22Rv1 (cell line): Measurements from ENCODE around the gene UBALD1.

ENCODE experiments used
- ZFX ChIP-seq: fragments of 450-650 bp; IDR thresholded peaks from 2 replicates; pipeline ENCODE4 v1.6.1; 2017; ENCODE audit warnings: antibody characterized with exemption, borderline replicate concordance
- TF ChIP-seq, protein P1 (sequence below): fragments of 450-650 bp; IDR thresholded peaks from 2 replicates; pipeline ENCODE4 v1.5.1; 2017; ENCODE audit warnings: mild to moderate bottlenecking

DNA sequence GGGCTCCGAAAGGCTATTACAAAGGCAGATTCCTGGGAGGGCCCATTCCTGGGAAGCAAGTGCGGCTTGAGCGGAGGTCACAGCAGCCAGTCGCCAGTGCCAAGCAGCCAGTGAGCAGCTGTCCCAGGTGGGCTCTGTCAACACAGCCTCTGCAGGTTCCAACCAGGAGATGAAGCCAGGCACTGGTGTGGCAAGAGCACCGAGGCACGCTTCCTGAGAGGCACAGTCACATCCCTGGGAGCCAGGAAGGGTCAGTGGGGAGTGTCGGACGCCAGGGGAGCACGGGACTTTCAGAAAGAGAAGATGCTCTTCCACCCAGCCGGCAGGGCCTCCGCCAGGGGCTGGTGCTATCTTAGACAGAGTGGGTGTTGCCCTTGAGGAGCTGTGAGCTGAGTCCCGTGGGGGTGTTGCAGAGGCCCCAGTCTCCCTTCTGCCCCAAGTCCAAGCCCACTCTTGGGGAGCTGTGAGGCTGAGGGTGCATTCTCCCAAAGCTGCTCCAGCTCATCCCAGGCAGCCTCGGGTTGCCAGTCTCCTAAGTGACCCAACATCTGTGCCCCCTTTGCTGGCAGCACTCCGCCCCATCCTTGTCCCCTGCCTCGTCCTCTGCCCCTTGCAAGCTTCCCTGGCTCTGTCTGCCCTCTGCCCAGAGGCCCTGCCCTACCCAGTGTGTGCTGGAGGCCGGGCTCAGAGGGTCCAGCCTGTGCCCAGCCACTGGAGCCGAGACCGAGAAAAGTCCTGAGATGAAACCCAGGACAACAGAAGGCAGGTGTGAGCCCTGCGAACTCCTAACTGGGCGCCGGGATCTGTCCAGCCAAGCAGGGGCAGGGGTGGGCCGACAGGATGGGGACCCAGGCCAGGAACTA is 6.6 kb downstream of the UBALD1 start:
- TF ChIP-seq, protein P1, sequence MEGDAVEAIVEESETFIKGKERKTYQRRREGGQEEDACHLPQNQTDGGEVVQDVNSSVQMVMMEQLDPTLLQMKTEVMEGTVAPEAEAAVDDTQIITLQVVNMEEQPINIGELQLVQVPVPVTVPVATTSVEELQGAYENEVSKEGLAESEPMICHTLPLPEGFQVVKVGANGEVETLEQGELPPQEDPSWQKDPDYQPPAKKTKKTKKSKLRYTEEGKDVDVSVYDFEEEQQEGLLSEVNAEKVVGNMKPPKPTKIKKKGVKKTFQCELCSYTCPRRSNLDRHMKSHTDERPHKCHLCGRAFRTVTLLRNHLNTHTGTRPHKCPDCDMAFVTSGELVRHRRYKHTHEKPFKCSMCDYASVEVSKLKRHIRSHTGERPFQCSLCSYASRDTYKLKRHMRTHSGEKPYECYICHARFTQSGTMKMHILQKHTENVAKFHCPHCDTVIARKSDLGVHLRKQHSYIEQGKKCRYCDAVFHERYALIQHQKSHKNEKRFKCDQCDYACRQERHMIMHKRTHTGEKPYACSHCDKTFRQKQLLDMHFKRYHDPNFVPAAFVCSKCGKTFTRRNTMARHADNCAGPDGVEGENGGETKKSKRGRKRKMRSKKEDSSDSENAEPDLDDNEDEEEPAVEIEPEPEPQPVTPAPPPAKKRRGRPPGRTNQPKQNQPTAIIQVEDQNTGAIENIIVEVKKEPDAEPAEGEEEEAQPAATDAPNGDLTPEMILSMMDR: no peak
- TF ChIP-seq ZFX: no peak
